H1 (cell line): ENCODE results near the gene DNAJC28. TPM values are rescaled to one million over a fixed set of nuclear protein-coding genes. Genes with fewer than 3 reads are reported as not detected.

Source experiments
- CTCF ChIA-PET: fragments of 300-600 bp; sonication (Branson Sonifier 250); formaldehyde crosslinking; loops from one replicate; lab custom pipeline; 2021; ENCODE audit not compliant: partially characterized antibody; lab: Charles Lee
- POLR2A ChIA-PET: fragments of 300-600 bp; sonication (Branson Sonifier 250); formaldehyde crosslinking; loops from one replicate; lab custom pipeline; 2021; ENCODE audit warnings: inconsistent platforms; ENCODE audit not compliant: partially characterized antibody; lab: Charles Lee
- DNase-seq, 2 experiments: peaks; one replicate each; pipeline versions ENCODE4 v3.0.0 to v3.0.0-alpha.2; 2010 to 2022; ENCODE audit warnings: low spot score in 2 of 2, low read depth in 1 of 2, mixed read lengths in 1 of 2
- FAIRE-seq: peaks from 2 replicates; lab custom pipeline; 2011; peaks lifted over from hg19 to GRCh38; lab: Jason Lieb, UNC
- H2AFZ ChIP-seq: 2 replicates; pipeline ENCODE4 v1.8.1; 2012; ENCODE audit warnings: low read length, inconsistent platforms
- H2AK5ac ChIP-seq: 2 replicates; pipeline ENCODE4 v1.6.1; 2013; ENCODE audit warnings: low read depth, low read length
- H2BK120ac ChIP-seq: replicated peaks from 2 replicates; pipeline ENCODE3; 2013; ENCODE audit warnings: low read depth, low read length, inconsistent platforms
- H2BK12ac ChIP-seq: 2 replicates; pipeline ENCODE4 v1.6.1; 2013; ENCODE audit warnings: low read depth, low read length
- H2BK15ac ChIP-seq: 2 replicates; pipeline ENCODE4 v1.6.1; 2013; ENCODE audit warnings: low read length
- H2BK20ac ChIP-seq: 2 replicates; pipeline ENCODE4 v1.6.1; 2013; ENCODE audit warnings: low read length
- H2BK5ac ChIP-seq: 2 replicates; pipeline ENCODE4 v1.6.1; 2013; ENCODE audit warnings: low read depth, low read length
- H3K14ac ChIP-seq: 2 replicates; pipeline ENCODE4 v1.6.1; 2013; ENCODE audit warnings: inconsistent platforms; ENCODE audit not compliant: insufficient read length
- H3K18ac ChIP-seq: 2 replicates; pipeline ENCODE4 v1.6.1; 2013; ENCODE audit warnings: low read length; ENCODE audit errors: extremely low read depth
- H3K23ac ChIP-seq: 2 replicates; pipeline ENCODE4 v1.6.1; 2013; ENCODE audit warnings: inconsistent platforms; ENCODE audit not compliant: insufficient read length
- H3K23me2 ChIP-seq: 2 replicates; pipeline ENCODE4 v1.6.1; 2013; ENCODE audit warnings: low read depth, low read length
- H3K27ac ChIP-seq: 2 replicates; pipeline ENCODE4 v1.6.1; 2011; ENCODE audit warnings: low read depth, low read length, inconsistent platforms
- H3K27me3 ChIP-seq, 4 experiments: replicated peaks in 1 of 4; 1 replicate in 1 of 4; 2 replicates in 3 of 4; pipeline versions ENCODE4 v1.6.1 to v1.8.1; 2011 to 2013; ENCODE audit warnings: low read length in 3 of 4, mild to moderate bottlenecking in 3 of 4, inconsistent platforms in 2 of 4, mixed read lengths in 2 of 4, moderate library complexity in 1 of 4; ENCODE audit not compliant: control insufficient read depth in 3 of 4, insufficient read depth in 3 of 4; ENCODE audit errors: extremely low read depth in 1 of 4
- H3K36me3 ChIP-seq, 4 experiments: 2 replicates each; pipeline versions ENCODE4 v1.6.1 to v1.8.1; 2011 to 2013; ENCODE audit warnings: mild to moderate bottlenecking in 4 of 4, low read length in 3 of 4, moderate library complexity in 2 of 4, control low read depth in 1 of 4, inconsistent platforms in 1 of 4; ENCODE audit not compliant: insufficient read depth in 4 of 4, control insufficient read depth in 2 of 4
- H3K4ac ChIP-seq: replicated peaks from 2 replicates; pipeline ENCODE3; 2013; ENCODE audit warnings: low read length, low read depth, mixed read lengths, inconsistent platforms; ENCODE audit not compliant: insufficient read length
- H3K4me1 ChIP-seq, 4 experiments: replicated peaks in 1 of 4; 1 replicate in 1 of 4; 2 replicates in 3 of 4; pipeline versions ENCODE4 v1.6.1 to v1.8.1; 2011 to 2013; ENCODE audit warnings: low read length in 3 of 4, inconsistent platforms in 2 of 4, mixed read lengths in 1 of 4; ENCODE audit not compliant: insufficient read depth in 4 of 4, control insufficient read depth in 3 of 4
- H3K4me2 ChIP-seq, 2 experiments: 2 replicates each; pipeline versions ENCODE4 v1.6.1 to v1.8.1; 2011 to 2013; ENCODE audit warnings: low read depth in 2 of 2, low read length in 2 of 2, control low read depth in 1 of 2, inconsistent platforms in 1 of 2, mild to moderate bottlenecking in 1 of 2; ENCODE audit not compliant: insufficient read depth in 1 of 2
- H3K4me3 ChIP-seq, 4 experiments: fragments of 200-600, 300-600 bp in 1 of 4; sonication (generic), shearing (Covaris generic), sonication (Bioruptor Twin) in 1 of 4; 2 replicates each; pipeline versions ENCODE4 v1.5.1 to v1.8.1; 2011 to 2016; ENCODE audit warnings: low read length in 4 of 4, low read depth in 3 of 4, control low read depth in 2 of 4, inconsistent platforms in 2 of 4, mild to moderate bottlenecking in 2 of 4, mixed read lengths in 1 of 4, moderate library complexity in 1 of 4; ENCODE audit not compliant: insufficient read depth in 2 of 4; ENCODE audit errors: extremely low read depth in 1 of 4
- H3K56ac ChIP-seq: replicated peaks from 2 replicates; pipeline ENCODE3; 2013; ENCODE audit warnings: low read depth, mild to moderate bottlenecking, mixed read lengths, low read length, inconsistent platforms; ENCODE audit not compliant: insufficient read length
- H3K79me1 ChIP-seq: 2 replicates; pipeline ENCODE4 v1.6.1; 2013; ENCODE audit warnings: low read depth, low read length, control low read depth
- H3K79me2 ChIP-seq, 2 experiments: 2 replicates each; pipeline versions ENCODE4 v1.6.1 to v1.8.1; 2012 to 2013; ENCODE audit warnings: low read length in 2 of 2, mild to moderate bottlenecking in 2 of 2, inconsistent platforms in 1 of 2; ENCODE audit not compliant: insufficient read depth in 2 of 2, control insufficient read depth in 1 of 2
- H3K9ac ChIP-seq, 4 experiments: replicated peaks in 1 of 4; 1 replicate in 1 of 4; 2 replicates in 3 of 4; pipeline versions ENCODE4 v1.6.1 to v1.8.1; 2011 to 2013; ENCODE audit warnings: low read depth in 3 of 4, low read length in 3 of 4, control low read depth in 2 of 4, mild to moderate bottlenecking in 2 of 4, moderate library complexity in 2 of 4, inconsistent platforms in 1 of 4; ENCODE audit errors: extremely low read depth in 1 of 4
- H3K9me3 ChIP-seq, 2 experiments: 2 replicates each; pipeline versions ENCODE4 v1.6.1 to v1.8.1; 2012 to 2013; ENCODE audit warnings: mild to moderate bottlenecking in 2 of 2, moderate library complexity in 2 of 2, control low read depth in 1 of 2, inconsistent platforms in 1 of 2, low read depth in 1 of 2, low read length in 1 of 2, mixed read lengths in 1 of 2; ENCODE audit not compliant: insufficient read depth in 2 of 2
- H4K20me1 ChIP-seq, 2 experiments: replicated peaks in 1 of 2; 2 replicates each; pipeline versions ENCODE3 to v1.8.1; 2011 to 2013; ENCODE audit warnings: inconsistent platforms in 2 of 2, low read length in 2 of 2, mild to moderate bottlenecking in 1 of 2; ENCODE audit not compliant: insufficient read depth in 2 of 2, control insufficient read depth in 1 of 2
- H4K5ac ChIP-seq: 2 replicates; pipeline ENCODE4 v1.6.1; 2013; ENCODE audit warnings: low read length, low read depth, mixed read lengths, inconsistent platforms; ENCODE audit not compliant: insufficient read length
- H4K8ac ChIP-seq: 2 replicates; pipeline ENCODE4 v1.8.0; 2013; ENCODE audit warnings: mild to moderate bottlenecking, moderate library complexity, low read length, inconsistent platforms; ENCODE audit not compliant: insufficient read depth; ENCODE audit errors: extremely low read depth
- H4K91ac ChIP-seq: replicated peaks from 2 replicates; pipeline ENCODE3; 2013; ENCODE audit warnings: low read length, mixed read lengths, inconsistent platforms; ENCODE audit not compliant: insufficient read length
- ATF2 ChIP-seq: IDR thresholded peaks from 2 replicates; pipeline ENCODE4 v1.6.1; 2012; ENCODE audit warnings: low read length, inconsistent platforms
- ATF3 ChIP-seq: IDR thresholded peaks from 2 replicates; pipeline ENCODE4 v1.6.1; 2011; ENCODE audit warnings: low read depth, mild to moderate bottlenecking, low read length; ENCODE audit not compliant: insufficient read depth
- BCL11A ChIP-seq, 2 experiments: IDR thresholded peaks; one replicate each; pipeline ENCODE4 v1.6.1; 2011; ENCODE audit warnings: low read depth in 2 of 2, low read length in 2 of 2, mild to moderate bottlenecking in 2 of 2
- HDAC2 ChIP-seq, 2 experiments: fragments of 300-600 bp in 1 of 2; sonication (generic) in 1 of 2; IDR thresholded peaks; 2 replicates each; pipeline ENCODE4 v1.6.1; 2011 to 2012; ENCODE audit warnings: low read depth in 2 of 2, low read length in 2 of 2, mild to moderate bottlenecking in 2 of 2, moderate library complexity in 2 of 2, borderline replicate concordance in 1 of 2, inconsistent platforms in 1 of 2
- POLR2AphosphoS5 ChIP-seq: IDR thresholded peaks from 2 replicates; pipeline ENCODE4 v1.6.1; 2011; ENCODE audit warnings: low read depth, low read length
- SUZ12 ChIP-seq: fragments of 200-600 bp; sonication (generic); IDR thresholded peaks from 2 replicates; pipeline ENCODE4 v1.6.1; 2012; ENCODE audit warnings: mild to moderate bottlenecking, inconsistent platforms, low read length, moderate library complexity, mixed read lengths
- TAF7 ChIP-seq: optimal IDR thresholded peaks from 2 replicates; pipeline ENCODE3; 2011; ENCODE audit warnings: low read depth, mild to moderate bottlenecking, inconsistent platforms, low read length, moderate library complexity, borderline replicate concordance
- TEAD4 ChIP-seq: IDR thresholded peaks from 2 replicates; pipeline ENCODE4 v1.6.1; 2012; ENCODE audit warnings: low read depth, low read length, inconsistent platforms, mixed read lengths
- WGBS, 2 experiments: shearing (Covaris generic) in 1 of 2; methylation state at CpG; one replicate each; pipeline versions ENCODE4 v1.1.6 to v1.1.7; 2013 to 2015; ENCODE audit warnings: low lambda C conversion rate in 2 of 2, mixed read lengths in 2 of 2, inconsistent platforms in 1 of 2, low coverage in 1 of 2, missing lambda C conversion rate in 1 of 2; ENCODE audit not compliant: insufficient replicate concordance in 2 of 2, insufficient coverage in 1 of 2, insufficient read length in 1 of 2; ENCODE audit errors: extremely low coverage in 1 of 2, missing lambda C conversion rate in 1 of 2; 5-methylcytosine and 5-hydroxymethylcytosine counted together
- polyA plus RNA-seq, 7 experiments: library from polyadenylated mRNA; depleted of rRNA in 3 of 7; stranded (reverse) in 5 of 7; unstranded in 2 of 7; fragments of >200 nt in 5 of 7; fragments of 200-250 nt in 2 of 7; gene quantifications; 1 replicate in 5 of 7; 2 replicates in 1 of 7; 4 replicates in 1 of 7; pipeline versions ENCODE4 v1.2.1 to v1.2.3, GENCODE V29; 2011 to 2013; ENCODE audit warnings: missing spikeins in 2 of 7, mixed read lengths in 2 of 7
- total RNA-seq: library from RNA; stranded (reverse); fragmentation: NEBNext Ultra II Directional; extraction: Animal tissue kit (Norgen Biotek cat#: 25700); gene quantifications from 2 replicates; pipeline ENCODE4 v1.2.1, GENCODE V29; 2021

The DNAJC28 gene
- total and polyA plus RNA-seq, 2 of the 8 experiments (the other 6 are each of a cell fraction or from before 2014, with no cell fraction given), result 0.97 to 4.3 TPM

DNA sequence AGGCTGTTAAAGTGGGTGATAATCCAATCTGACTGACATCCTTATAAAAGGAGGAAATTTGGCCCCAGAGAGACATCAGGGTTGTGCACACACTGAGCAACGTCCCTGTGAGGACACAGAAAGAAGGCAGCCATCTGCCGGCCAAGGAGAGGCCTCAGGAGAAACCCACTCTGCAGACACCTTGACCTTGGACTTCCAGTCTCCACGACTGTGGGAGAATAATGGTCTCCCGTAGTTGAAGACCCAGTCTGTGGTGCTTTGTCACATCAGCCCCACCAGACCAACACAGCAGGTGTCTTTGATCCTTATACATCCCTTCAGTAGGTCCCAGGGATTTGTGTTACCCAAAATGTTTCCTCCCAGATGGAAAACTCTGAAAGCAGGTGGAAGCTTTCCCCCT is 4.2 kb upstream of the DNAJC28 start:
- no peak overlapping the region for H3K27ac ChIP-seq
- H3K9me3 ChIP-seq, result no peaks in the 10 kb centered on the region
- H3K23me2 ChIP-seq, result peaks cover 7% of the 10 kb centered on the region
- no peak overlapping the region for H4K91ac ChIP-seq
- no peak overlapping the region; the same call in 1 of the 2 replicates for H2BK5ac ChIP-seq
- DNase-seq, result no peak
- no peaks in the 10 kb centered on the region for H4K20me1 ChIP-seq
- H3K36me3 ChIP-seq, result no peaks in the 10 kb centered on the region
- H3K4me2 ChIP-seq, result peak overlapping the region; percentile 13 to 43; a peak in 3 of 4 replicates
- CTCF ChIA-PET, result interaction anchor here (1.3 to 1.4 kb wide), 2 partner anchors 15 to 110 kb away, joined by 4 to 6 read pairs; no protein-coding TSS in a partner anchor
- 85% methylated on average over 4 of the region's 4 CpGs; no CpG with 5 or more reads in 1 of the 2 experiments for WGBS, 2 experiments
- H3K4ac ChIP-seq, result no peak overlapping the region
- H3K14ac ChIP-seq, result no peak overlapping the region
- POLR2A ChIA-PET, result interaction anchor here (0.9 to 1.9 kb wide), 7 partner anchors 10 to 49 kb away, joined by 3 to 8 read pairs (median 3); partner anchors contain the start of gene TMEM50B
- no peaks in the 10 kb centered on the region for H3K27me3 ChIP-seq
- H2BK12ac ChIP-seq, result no peak overlapping the region; the same call in 1 of the 2 replicates
- H3K18ac ChIP-seq, result no peak overlapping the region
- no peak overlapping the region for H2BK15ac ChIP-seq
- no peak overlapping the region for H3K4me3 ChIP-seq
- no peak overlapping the region for H4K8ac ChIP-seq
- H3K79me1 ChIP-seq, result no peaks in the 10 kb centered on the region
- H2AFZ ChIP-seq, result no peak overlapping the region
- no peak overlapping the region for H3K23ac ChIP-seq
- H2BK120ac ChIP-seq, result no peak overlapping the region
- H2BK20ac ChIP-seq, result no peak overlapping the region
- no peak overlapping the region for H3K9ac ChIP-seq
- H2AK5ac ChIP-seq, result no peak overlapping the region
- H3K4me1 ChIP-seq, result peaks cover 0 to 8% (median 0%) of the 10 kb centered on the region in 4 experiments; a peak in 1 of 7 replicates
- no peak for FAIRE-seq
- H4K5ac ChIP-seq, result no peak overlapping the region
- H3K56ac ChIP-seq, result no peak overlapping the region
- H3K79me2 ChIP-seq, result no peaks in the 10 kb centered on the region
- TF ChIP-seq POLR2AphosphoS5 (no peak), BCL11A (IDR thresholded peaks at IDR 0.05; ENCODE audit: low read depth in 2 of 2, low read length in 2 of 2) (no peak), HDAC2 (IDR thresholded peaks at IDR 0.05; ENCODE audit: borderline replicate concordance in 1 of 2, low read depth in 2 of 2, low read length in 2 of 2) (no peak), ATF2 (no peak), SUZ12 (no peak), ATF3 (no peak), TAF7 (no peak), TEAD4 (no peak)
